Liver (tissue), 3 donors: ENCODE data around the gene ARFGAP1.

Source experiments
- EGR1 ChIP-seq, 2 donors: IDR thresholded peaks; 2 replicates each; pipeline ENCODE4 v1.6.1; 2016 to 2018; ENCODE audit warnings: antibody characterized with exemption in 2 of 2, low read depth in 2 of 2
- FOXA1 ChIP-seq: IDR thresholded peaks from 2 replicates; pipeline ENCODE4 v1.6.1; 2016; ENCODE audit warnings: antibody characterized with exemption
- GABPA ChIP-seq, 2 donors: IDR thresholded peaks in 1 of 2; conservative IDR thresholded peaks in 1 of 2; 2 replicates each; pipeline ENCODE4 v1.6.1; 2016; ENCODE audit warnings: antibody characterized with exemption in 2 of 2, mild to moderate bottlenecking in 1 of 2, moderate library complexity in 1 of 2
- JUND ChIP-seq, 2 donors: IDR thresholded peaks; 2 replicates each; pipeline ENCODE4 v1.6.1; 2016; ENCODE audit warnings: antibody characterized with exemption in 2 of 2
- MAX ChIP-seq: IDR thresholded peaks from 2 replicates; pipeline ENCODE4 v1.6.1; 2016; ENCODE audit warnings: antibody characterized with exemption
- REST ChIP-seq: IDR thresholded peaks from 2 replicates; pipeline ENCODE4 v1.6.1; 2016; ENCODE audit warnings: antibody characterized with exemption, mild to moderate bottlenecking
- SP1 ChIP-seq: IDR thresholded peaks from 2 replicates; pipeline ENCODE4 v1.6.1; 2018; ENCODE audit warnings: antibody characterized with exemption, mild to moderate bottlenecking
- TAF1 ChIP-seq: conservative IDR thresholded peaks from 2 replicates; pipeline ENCODE4 v1.6.1; 2016; ENCODE audit warnings: antibody characterized with exemption, mild to moderate bottlenecking
- YY1 ChIP-seq: IDR thresholded peaks from 2 replicates; pipeline ENCODE4 v1.6.1; 2016; ENCODE audit warnings: antibody characterized with exemption, mild to moderate bottlenecking
- TF ChIP-seq, protein P1 (sequence below): fragments of 150-350 bp; IDR thresholded peaks from 2 replicates; pipeline ENCODE4 v1.5.1; 2017; ENCODE audit warnings: improper control_type of control experiment, low read depth, low read length; ENCODE audit not compliant: missing input control
- TF ChIP-seq, protein P2 (sequence below): IDR thresholded peaks from 2 replicates; pipeline ENCODE4 v1.6.1; 2016; ENCODE audit warnings: antibody characterized with exemption
- donor health status: healthy.
- donor health status: healthy.

DNA sequence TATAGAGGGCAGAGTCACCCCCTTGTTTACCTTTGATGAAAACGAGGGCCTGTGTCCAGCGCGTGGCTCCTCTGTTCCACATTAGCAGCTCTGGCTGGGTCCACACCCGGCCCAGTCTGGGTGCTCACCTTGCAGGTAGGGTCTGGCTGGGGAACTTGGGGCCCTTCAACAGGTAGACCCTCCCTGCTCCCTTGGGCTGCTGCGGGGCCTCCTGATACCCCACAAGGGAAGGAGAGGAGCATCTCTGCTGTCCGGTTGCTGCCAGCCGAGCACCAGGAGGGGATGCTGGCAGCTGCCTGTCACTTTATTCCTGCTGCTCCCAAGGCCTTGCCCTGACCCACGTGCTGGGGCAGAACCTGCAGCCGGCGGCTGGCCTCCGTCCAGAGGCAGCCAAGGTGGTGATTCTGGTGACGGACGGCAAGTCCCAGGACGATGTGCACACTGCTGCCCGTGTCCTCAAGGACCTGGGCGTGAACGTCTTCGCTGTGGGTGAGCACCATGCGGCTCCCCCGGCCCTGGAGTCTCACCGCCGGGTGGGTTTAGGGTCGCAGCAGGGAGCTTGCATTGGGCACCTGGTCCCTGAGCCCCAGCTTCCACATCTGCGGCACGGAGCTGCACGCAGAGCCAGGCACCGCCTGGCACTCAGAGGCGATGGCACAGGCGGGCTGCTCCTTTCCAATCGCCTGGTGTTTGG lies 35.8 kb downstream of the ARFGAP1 start:
- TF ChIP-seq, protein P1, sequence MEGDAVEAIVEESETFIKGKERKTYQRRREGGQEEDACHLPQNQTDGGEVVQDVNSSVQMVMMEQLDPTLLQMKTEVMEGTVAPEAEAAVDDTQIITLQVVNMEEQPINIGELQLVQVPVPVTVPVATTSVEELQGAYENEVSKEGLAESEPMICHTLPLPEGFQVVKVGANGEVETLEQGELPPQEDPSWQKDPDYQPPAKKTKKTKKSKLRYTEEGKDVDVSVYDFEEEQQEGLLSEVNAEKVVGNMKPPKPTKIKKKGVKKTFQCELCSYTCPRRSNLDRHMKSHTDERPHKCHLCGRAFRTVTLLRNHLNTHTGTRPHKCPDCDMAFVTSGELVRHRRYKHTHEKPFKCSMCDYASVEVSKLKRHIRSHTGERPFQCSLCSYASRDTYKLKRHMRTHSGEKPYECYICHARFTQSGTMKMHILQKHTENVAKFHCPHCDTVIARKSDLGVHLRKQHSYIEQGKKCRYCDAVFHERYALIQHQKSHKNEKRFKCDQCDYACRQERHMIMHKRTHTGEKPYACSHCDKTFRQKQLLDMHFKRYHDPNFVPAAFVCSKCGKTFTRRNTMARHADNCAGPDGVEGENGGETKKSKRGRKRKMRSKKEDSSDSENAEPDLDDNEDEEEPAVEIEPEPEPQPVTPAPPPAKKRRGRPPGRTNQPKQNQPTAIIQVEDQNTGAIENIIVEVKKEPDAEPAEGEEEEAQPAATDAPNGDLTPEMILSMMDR: no peak
- TF ChIP-seq YY1: no peak
- TF ChIP-seq MAX: no peak
- no peak for TF ChIP-seq SP1
- TF ChIP-seq FOXA1: no peak
- TF ChIP-seq TAF1: no peak
- TF ChIP-seq EGR1 (IDR thresholded peaks at IDR 0.05; ENCODE audit: low read depth in 2 of 2): no peak
- TF ChIP-seq JUND (IDR thresholded peaks at IDR 0.05): no peak
- TF ChIP-seq, protein P2, sequence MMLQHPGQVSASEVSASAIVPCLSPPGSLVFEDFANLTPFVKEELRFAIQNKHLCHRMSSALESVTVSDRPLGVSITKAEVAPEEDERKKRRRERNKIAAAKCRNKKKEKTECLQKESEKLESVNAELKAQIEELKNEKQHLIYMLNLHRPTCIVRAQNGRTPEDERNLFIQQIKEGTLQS: no peak
- no peak for TF ChIP-seq REST
- TF ChIP-seq GABPA (IDR thresholded peaks at IDR 0.05 in 1 of 2, conservative IDR thresholded peaks at IDR 0.05 in 1 of 2): no peak
